Fibroblast of mammary gland (primary cell): ENCODE data around the gene TEF.
"Not testable (repeated sequence)": the region's sequence is repeated elsewhere in the genome, so short reads cannot be mapped to it uniquely, and the experiment has no call there.

Source experiments
- DNase-seq: peaks from one replicate; pipeline ENCODE4 v3.0.0-alpha.2; 2010; ENCODE audit warnings: low read depth
- H3K4me3 ChIP-seq: 2 replicates; pipeline ENCODE4 v1.5.1; 2011; ENCODE audit warnings: low read depth, mild to moderate bottlenecking, low read length, moderate library complexity; ENCODE audit not compliant: control insufficient read depth
- TF ChIP-seq, protein P1 (sequence below): conservative IDR thresholded peaks from 2 replicates; pipeline ENCODE4 v1.5.1; 2011; ENCODE audit warnings: low read depth, low read length, inconsistent platforms; ENCODE audit not compliant: control insufficient read depth, insufficient read depth

TEF gene

GRCh38 chr22:41429951-41430332, 48.2 kb downstream of the TEF start:
- no peak for DNase-seq
- H3K4me3 ChIP-seq = no peak overlapping the region
- TF ChIP-seq, protein P1, sequence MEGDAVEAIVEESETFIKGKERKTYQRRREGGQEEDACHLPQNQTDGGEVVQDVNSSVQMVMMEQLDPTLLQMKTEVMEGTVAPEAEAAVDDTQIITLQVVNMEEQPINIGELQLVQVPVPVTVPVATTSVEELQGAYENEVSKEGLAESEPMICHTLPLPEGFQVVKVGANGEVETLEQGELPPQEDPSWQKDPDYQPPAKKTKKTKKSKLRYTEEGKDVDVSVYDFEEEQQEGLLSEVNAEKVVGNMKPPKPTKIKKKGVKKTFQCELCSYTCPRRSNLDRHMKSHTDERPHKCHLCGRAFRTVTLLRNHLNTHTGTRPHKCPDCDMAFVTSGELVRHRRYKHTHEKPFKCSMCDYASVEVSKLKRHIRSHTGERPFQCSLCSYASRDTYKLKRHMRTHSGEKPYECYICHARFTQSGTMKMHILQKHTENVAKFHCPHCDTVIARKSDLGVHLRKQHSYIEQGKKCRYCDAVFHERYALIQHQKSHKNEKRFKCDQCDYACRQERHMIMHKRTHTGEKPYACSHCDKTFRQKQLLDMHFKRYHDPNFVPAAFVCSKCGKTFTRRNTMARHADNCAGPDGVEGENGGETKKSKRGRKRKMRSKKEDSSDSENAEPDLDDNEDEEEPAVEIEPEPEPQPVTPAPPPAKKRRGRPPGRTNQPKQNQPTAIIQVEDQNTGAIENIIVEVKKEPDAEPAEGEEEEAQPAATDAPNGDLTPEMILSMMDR = no peak

DNA sequence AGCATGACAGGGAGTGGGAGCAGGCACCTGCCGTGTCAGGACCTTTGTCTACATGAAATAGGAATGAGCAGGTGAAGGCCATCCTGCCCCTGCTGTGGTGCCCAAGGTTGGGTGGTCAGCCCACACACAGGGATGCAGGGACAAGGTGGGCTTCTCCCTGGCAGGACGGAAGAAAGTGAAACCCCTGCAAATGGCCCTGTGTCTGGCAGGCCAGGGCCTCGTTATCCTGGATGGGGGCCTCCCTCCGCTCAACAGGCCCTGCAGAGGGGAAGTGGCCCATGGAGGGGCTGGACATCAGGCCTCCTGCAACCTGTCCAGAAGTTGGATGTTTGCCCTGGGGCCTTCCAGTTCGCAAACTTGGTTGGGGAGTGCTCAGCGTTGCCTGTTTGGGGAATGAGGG, 49.9 kb downstream of the TEF start:
- no peak for DNase-seq
- no peak overlapping the region for H3K4me3 ChIP-seq
- TF ChIP-seq, protein P1 = no peak

- H3K4me3 ChIP-seq, DNase-seq: not testable (repeated sequence)
Observed at GRCh38 chr22:41433480-41433879, 51.7 kb downstream of the TEF start.

- H3K4me3 ChIP-seq, DNase-seq: not testable (repeated sequence)
Observed at GRCh38 chr22:41434361-41435003, 52.7 kb downstream of the TEF start.

GRCh38 chr22:41435560-41435959, 53.8 kb downstream of the TEF start:
- no peak for DNase-seq
- no peak overlapping the region for H3K4me3 ChIP-seq
- TF ChIP-seq, protein P1 = no peak

- no peak for DNase-seq
- TF ChIP-seq, protein P1 = no peak
- H3K4me3 ChIP-seq = no peak overlapping the region
Observed at GRCh38 chr22:41436322-41437113, 54.8 kb downstream of the TEF start.

DNA sequence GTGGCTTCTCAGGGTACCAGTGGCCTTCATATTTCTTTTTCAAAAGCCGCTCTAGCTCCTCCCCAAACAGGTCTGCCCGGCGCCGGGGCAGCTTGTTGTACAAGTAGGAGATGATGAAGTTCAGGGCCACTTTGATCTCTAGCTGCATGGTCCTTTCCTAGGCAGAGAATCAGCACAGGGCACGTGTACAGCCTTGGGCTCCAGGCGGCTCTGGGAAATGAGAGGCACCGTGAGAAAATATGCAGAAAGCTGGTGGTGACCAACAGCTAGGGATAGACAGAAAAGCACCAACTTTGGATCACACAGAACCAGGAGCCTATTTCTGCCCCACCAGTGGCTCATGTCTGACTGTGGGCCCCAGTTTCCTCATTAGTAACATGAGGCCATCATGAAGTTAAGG, 55.5 kb downstream of the TEF start:
- H3K4me3 ChIP-seq = no peak overlapping the region
- no peak for DNase-seq
- TF ChIP-seq, protein P1 = no peak

- not testable (repeated sequence) for H3K4me3 ChIP-seq, DNase-seq
Observed at GRCh38 chr22:41440511-41440910, 58.8 kb downstream of the TEF start.
